CD4-positive, alpha-beta T cell treated with Interleukin-2 at 100 ng/mL for 4 hours (primary cell): ENCODE data around the gene ADAM29.
"Not testable (repeated sequence)": the region's sequence is repeated elsewhere in the genome, so short reads cannot be mapped to it uniquely, and the experiment has no call there.

Experiments
- DNase-seq: peaks from one replicate; pipeline ENCODE4 v3.0.0-alpha.2; 2020; ENCODE audit warnings: low spot score

ADAM29 gene

GRCh38 chr4:174948826-174949225, 30.7 kb downstream of the ADAM29 start:
- no peak for DNase-seq

- no peak for DNase-seq
Measured at GRCh38 chr4:174972911-174973310, 54.8 kb downstream of the ADAM29 start.

- no peak for DNase-seq
Measured at GRCh38 chr4:174973336-174973735, 55.2 kb downstream of the ADAM29 start.

- no peak for DNase-seq
Measured at GRCh38 chr4:174983128-174983750, 65.1 kb downstream of the ADAM29 start.

GRCh38 chr4:174983870-174984269, 65.7 kb downstream of the ADAM29 start:
- not testable (repeated sequence) for DNase-seq

- no peak for DNase-seq
Measured at GRCh38 chr4:174989791-174990190, 71.6 kb downstream of the ADAM29 start.

- DNase-seq = no peak
Measured at GRCh38 chr4:174993916-174994315, 75.8 kb downstream of the ADAM29 start.

GRCh38 chr4:174996079-174996478, 77.9 kb downstream of the ADAM29 start:
- no peak for DNase-seq

GRCh38 chr4:174999407-174999806, 81.2 kb downstream of the ADAM29 start:
- DNase-seq = no peak

- no peak for DNase-seq
Measured at GRCh38 chr4:175017751-175018150, 99.6 kb downstream of the ADAM29 start.

GRCh38 chr4:175019447-175019846, 101.3 kb downstream of the ADAM29 start:
- not testable (repeated sequence) for DNase-seq
